Liver (tissue), 9 donors: ENCODE data around the gene SCAF1. TPM values are rescaled to one million over a fixed set of nuclear protein-coding genes. Genes with fewer than 3 reads are reported as not detected.

Experiments used
- DNase-seq: peaks from one replicate; pipeline ENCODE4 v3.0.0-alpha.2; 2017; ENCODE audit warnings: low spot score
- H3K27ac ChIP-seq, 2 donors: one replicate each; pipeline ENCODE4 v1.7.0; 2013; ENCODE audit warnings: inconsistent platforms in 2 of 2, low read length in 2 of 2, control low read depth in 1 of 2, low read depth in 1 of 2, mild to moderate bottlenecking in 1 of 2
- H3K27me3 ChIP-seq, 4 donors: one replicate each; pipeline versions ENCODE4 v1.6.1 to v1.7.0; 2013; ENCODE audit warnings: low read length in 3 of 4, inconsistent platforms in 1 of 4, mild to moderate bottlenecking in 1 of 4, moderate library complexity in 1 of 4; ENCODE audit not compliant: control insufficient read depth in 4 of 4, insufficient read depth in 4 of 4
- H3K36me3 ChIP-seq, 4 donors: one replicate each; pipeline versions ENCODE4 v1.6.1 to v1.7.0; 2013; ENCODE audit warnings: low read length in 3 of 4, mild to moderate bottlenecking in 3 of 4, low read depth in 1 of 4, moderate library complexity in 1 of 4; ENCODE audit not compliant: control insufficient read depth in 4 of 4, insufficient read depth in 3 of 4
- H3K4me1 ChIP-seq, 4 donors: one replicate each; pipeline versions ENCODE4 v1.6.1 to v1.7.0; 2013; ENCODE audit warnings: low read length in 3 of 4, mild to moderate bottlenecking in 3 of 4, moderate library complexity in 1 of 4; ENCODE audit not compliant: control insufficient read depth in 4 of 4, insufficient read depth in 4 of 4
- H3K4me3 ChIP-seq, 3 donors: one replicate each; pipeline versions ENCODE4 v1.6.1 to v1.7.0; 2013; ENCODE audit warnings: low read length in 3 of 3, control low read depth in 1 of 3, low read depth in 1 of 3, mild to moderate bottlenecking in 1 of 3
- H3K9ac ChIP-seq, 2 donors: one replicate each; pipeline ENCODE4 v1.7.0; 2013; ENCODE audit warnings: low read length in 2 of 2, mild to moderate bottlenecking in 2 of 2, moderate library complexity in 2 of 2, control low read depth in 1 of 2, low read depth in 1 of 2
- H3K9me3 ChIP-seq, 4 donors: one replicate each; pipeline versions ENCODE4 v1.6.1 to v1.7.0; 2013; ENCODE audit warnings: low read length in 3 of 4; ENCODE audit not compliant: control insufficient read depth in 4 of 4
- ATF3 ChIP-seq: IDR thresholded peaks from 2 replicates; pipeline ENCODE4 v1.6.1; 2016; ENCODE audit warnings: antibody characterized with exemption
- FOXA1 ChIP-seq: IDR thresholded peaks from 2 replicates; pipeline ENCODE4 v1.6.1; 2016; ENCODE audit warnings: antibody characterized with exemption
- GABPA ChIP-seq, 2 donors: IDR thresholded peaks in 1 of 2; conservative IDR thresholded peaks in 1 of 2; 2 replicates each; pipeline ENCODE4 v1.6.1; 2016; ENCODE audit warnings: antibody characterized with exemption in 2 of 2, mild to moderate bottlenecking in 1 of 2, moderate library complexity in 1 of 2
- HNF4A ChIP-seq, 2 donors: conservative IDR thresholded peaks; 2 replicates each; pipeline ENCODE4 v1.6.1; 2016; ENCODE audit warnings: antibody characterized with exemption in 2 of 2, mild to moderate bottlenecking in 2 of 2
- HNF4G ChIP-seq: IDR thresholded peaks from 2 replicates; pipeline ENCODE4 v1.6.1; 2016; ENCODE audit warnings: antibody characterized with exemption
- JUND ChIP-seq, 2 donors: IDR thresholded peaks; 2 replicates each; pipeline ENCODE4 v1.6.1; 2016; ENCODE audit warnings: antibody characterized with exemption in 2 of 2
- NR2F2 ChIP-seq: IDR thresholded peaks from 2 replicates; pipeline ENCODE4 v1.6.1; 2016; ENCODE audit warnings: antibody characterized with exemption
- RAD21 ChIP-seq, 2 donors: IDR thresholded peaks; 2 replicates each; pipeline ENCODE4 v1.6.1; 2016; ENCODE audit warnings: antibody characterized with exemption in 2 of 2, mild to moderate bottlenecking in 2 of 2
- RXRA ChIP-seq, 2 donors: IDR thresholded peaks; 2 replicates each; pipeline ENCODE4 v1.6.1; 2017 to 2018; ENCODE audit warnings: antibody characterized with exemption in 2 of 2, mild to moderate bottlenecking in 1 of 2
- SP1 ChIP-seq: IDR thresholded peaks from 2 replicates; pipeline ENCODE4 v1.6.1; 2018; ENCODE audit warnings: antibody characterized with exemption, mild to moderate bottlenecking
- TAF1 ChIP-seq: conservative IDR thresholded peaks from 2 replicates; pipeline ENCODE4 v1.6.1; 2016; ENCODE audit warnings: antibody characterized with exemption, mild to moderate bottlenecking
- YY1 ChIP-seq: IDR thresholded peaks from 2 replicates; pipeline ENCODE4 v1.6.1; 2016; ENCODE audit warnings: antibody characterized with exemption, mild to moderate bottlenecking
- WGBS: extraction: QIAGEN DNeasy Blood & Tissue Kit; methylation state at CpG from one replicate; pipeline ENCODE4 v1.1.7; 2013; 5-methylcytosine and 5-hydroxymethylcytosine counted together
- polyA plus RNA-seq, 2 donors: library from polyadenylated mRNA; stranded (reverse) in 1 of 2; unstranded in 1 of 2; fragments of 200-250 nt in 1 of 2; fragments of >200 nt in 1 of 2; fragmentation: Nextera tagmentation in 1 of 2; extraction: Ambion mirVana in 1 of 2; gene quantifications; one replicate each; pipeline versions ENCODE4 v1.2.1 to v1.2.3, GENCODE V29; 2013 to 2015
- total RNA-seq, 2 donors: library from RNA; depleted of rRNA; stranded (reverse); fragments of >200 nt; gene quantifications; one replicate each; pipeline ENCODE4 v1.2.3, GENCODE V29; 2014
- TF ChIP-seq, protein P1 (sequence below): fragments of 150-350 bp; IDR thresholded peaks from 2 replicates; pipeline ENCODE4 v1.5.1; 2017; ENCODE audit warnings: improper control_type of control experiment, low read depth, low read length; ENCODE audit not compliant: missing input control
- TF ChIP-seq, protein P2 (sequence below): IDR thresholded peaks from 2 replicates; pipeline ENCODE4 v1.6.1; 2016; ENCODE audit warnings: antibody characterized with exemption, mild to moderate bottlenecking
- TF ChIP-seq, protein P3 (sequence below): IDR thresholded peaks from 2 replicates; pipeline ENCODE4 v1.6.1; 2016; ENCODE audit warnings: antibody characterized with exemption
- TF ChIP-seq, protein P4 (sequence below): IDR thresholded peaks from 2 replicates; pipeline ENCODE4 v1.6.1; 2016; ENCODE audit warnings: antibody characterized with exemption
- donor health status: healthy.
- donor health status: healthy.
- donor health status: healthy.
- donor health status: healthy.
- donor health status: healthy.

The SCAF1 gene
- total and polyA plus RNA-seq, 4 donors: 4.6 to 17.6 (median 9.9) TPM

DNA sequence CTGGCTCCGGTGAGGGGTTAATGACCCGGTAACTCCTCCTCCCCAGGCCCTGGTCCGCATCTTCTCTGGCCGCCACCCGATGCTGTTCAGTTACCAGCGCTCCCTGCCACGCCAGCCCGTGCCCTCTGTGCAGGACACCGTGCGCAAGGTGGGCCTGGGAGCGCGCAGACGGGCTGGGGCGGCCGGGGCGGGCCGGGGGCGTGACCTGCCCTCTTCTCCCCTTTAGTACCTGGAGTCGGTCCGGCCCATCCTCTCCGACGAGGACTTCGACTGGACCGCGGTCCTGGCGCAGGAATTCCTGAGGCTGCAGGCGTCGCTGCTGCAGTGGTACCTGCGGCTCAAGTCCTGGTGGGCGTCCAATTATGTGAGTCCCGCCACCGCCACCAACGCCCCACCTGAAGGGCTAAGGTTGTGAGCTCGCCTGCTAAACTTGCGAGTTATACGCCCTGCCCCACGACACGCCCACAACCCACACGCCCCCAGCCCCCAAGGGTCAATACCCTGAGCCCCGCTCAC lies 59.3 kb downstream of the SCAF1 start:
- no peaks in the 10 kb centered on the region for H3K4me1 ChIP-seq
- DNase-seq: no peak
- H3K9me3 ChIP-seq: no peaks in the 10 kb centered on the region
- H3K9ac ChIP-seq: no peak overlapping the region
- no peaks in the 10 kb centered on the region for H3K27me3 ChIP-seq
- TF ChIP-seq, protein P1, sequence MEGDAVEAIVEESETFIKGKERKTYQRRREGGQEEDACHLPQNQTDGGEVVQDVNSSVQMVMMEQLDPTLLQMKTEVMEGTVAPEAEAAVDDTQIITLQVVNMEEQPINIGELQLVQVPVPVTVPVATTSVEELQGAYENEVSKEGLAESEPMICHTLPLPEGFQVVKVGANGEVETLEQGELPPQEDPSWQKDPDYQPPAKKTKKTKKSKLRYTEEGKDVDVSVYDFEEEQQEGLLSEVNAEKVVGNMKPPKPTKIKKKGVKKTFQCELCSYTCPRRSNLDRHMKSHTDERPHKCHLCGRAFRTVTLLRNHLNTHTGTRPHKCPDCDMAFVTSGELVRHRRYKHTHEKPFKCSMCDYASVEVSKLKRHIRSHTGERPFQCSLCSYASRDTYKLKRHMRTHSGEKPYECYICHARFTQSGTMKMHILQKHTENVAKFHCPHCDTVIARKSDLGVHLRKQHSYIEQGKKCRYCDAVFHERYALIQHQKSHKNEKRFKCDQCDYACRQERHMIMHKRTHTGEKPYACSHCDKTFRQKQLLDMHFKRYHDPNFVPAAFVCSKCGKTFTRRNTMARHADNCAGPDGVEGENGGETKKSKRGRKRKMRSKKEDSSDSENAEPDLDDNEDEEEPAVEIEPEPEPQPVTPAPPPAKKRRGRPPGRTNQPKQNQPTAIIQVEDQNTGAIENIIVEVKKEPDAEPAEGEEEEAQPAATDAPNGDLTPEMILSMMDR: no peak
- TF ChIP-seq GABPA (IDR thresholded peaks at IDR 0.05 in 1 of 2, conservative IDR thresholded peaks at IDR 0.05 in 1 of 2): no peak
- TF ChIP-seq RXRA (IDR thresholded peaks at IDR 0.05): no peak
- no peak for TF ChIP-seq FOXA1
- TF ChIP-seq, protein P2, sequence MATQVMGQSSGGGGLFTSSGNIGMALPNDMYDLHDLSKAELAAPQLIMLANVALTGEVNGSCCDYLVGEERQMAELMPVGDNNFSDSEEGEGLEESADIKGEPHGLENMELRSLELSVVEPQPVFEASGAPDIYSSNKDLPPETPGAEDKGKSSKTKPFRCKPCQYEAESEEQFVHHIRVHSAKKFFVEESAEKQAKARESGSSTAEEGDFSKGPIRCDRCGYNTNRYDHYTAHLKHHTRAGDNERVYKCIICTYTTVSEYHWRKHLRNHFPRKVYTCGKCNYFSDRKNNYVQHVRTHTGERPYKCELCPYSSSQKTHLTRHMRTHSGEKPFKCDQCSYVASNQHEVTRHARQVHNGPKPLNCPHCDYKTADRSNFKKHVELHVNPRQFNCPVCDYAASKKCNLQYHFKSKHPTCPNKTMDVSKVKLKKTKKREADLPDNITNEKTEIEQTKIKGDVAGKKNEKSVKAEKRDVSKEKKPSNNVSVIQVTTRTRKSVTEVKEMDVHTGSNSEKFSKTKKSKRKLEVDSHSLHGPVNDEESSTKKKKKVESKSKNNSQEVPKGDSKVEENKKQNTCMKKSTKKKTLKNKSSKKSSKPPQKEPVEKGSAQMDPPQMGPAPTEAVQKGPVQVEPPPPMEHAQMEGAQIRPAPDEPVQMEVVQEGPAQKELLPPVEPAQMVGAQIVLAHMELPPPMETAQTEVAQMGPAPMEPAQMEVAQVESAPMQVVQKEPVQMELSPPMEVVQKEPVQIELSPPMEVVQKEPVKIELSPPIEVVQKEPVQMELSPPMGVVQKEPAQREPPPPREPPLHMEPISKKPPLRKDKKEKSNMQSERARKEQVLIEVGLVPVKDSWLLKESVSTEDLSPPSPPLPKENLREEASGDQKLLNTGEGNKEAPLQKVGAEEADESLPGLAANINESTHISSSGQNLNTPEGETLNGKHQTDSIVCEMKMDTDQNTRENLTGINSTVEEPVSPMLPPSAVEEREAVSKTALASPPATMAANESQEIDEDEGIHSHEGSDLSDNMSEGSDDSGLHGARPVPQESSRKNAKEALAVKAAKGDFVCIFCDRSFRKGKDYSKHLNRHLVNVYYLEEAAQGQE: no peak
- no peak for TF ChIP-seq NR2F2
- TF ChIP-seq, protein P3, sequence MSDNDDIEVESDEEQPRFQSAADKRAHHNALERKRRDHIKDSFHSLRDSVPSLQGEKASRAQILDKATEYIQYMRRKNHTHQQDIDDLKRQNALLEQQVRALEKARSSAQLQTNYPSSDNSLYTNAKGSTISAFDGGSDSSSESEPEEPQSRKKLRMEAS: no peak
- TF ChIP-seq JUND (IDR thresholded peaks at IDR 0.05): no peak
- TF ChIP-seq ATF3: no peak
- no peak for TF ChIP-seq HNF4G
- TF ChIP-seq YY1: no peak
- TF ChIP-seq, protein P4, sequence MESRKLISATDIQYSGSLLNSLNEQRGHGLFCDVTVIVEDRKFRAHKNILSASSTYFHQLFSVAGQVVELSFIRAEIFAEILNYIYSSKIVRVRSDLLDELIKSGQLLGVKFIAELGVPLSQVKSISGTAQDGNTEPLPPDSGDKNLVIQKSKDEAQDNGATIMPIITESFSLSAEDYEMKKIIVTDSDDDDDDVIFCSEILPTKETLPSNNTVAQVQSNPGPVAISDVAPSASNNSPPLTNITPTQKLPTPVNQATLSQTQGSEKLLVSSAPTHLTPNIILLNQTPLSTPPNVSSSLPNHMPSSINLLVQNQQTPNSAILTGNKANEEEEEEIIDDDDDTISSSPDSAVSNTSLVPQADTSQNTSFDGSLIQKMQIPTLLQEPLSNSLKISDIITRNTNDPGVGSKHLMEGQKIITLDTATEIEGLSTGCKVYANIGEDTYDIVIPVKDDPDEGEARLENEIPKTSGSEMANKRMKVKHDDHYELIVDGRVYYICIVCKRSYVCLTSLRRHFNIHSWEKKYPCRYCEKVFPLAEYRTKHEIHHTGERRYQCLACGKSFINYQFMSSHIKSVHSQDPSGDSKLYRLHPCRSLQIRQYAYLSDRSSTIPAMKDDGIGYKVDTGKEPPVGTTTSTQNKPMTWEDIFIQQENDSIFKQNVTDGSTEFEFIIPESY: no peak
- TF ChIP-seq HNF4A (conservative IDR thresholded peaks at IDR 0.05): no peak
- no peak for TF ChIP-seq TAF1
- TF ChIP-seq SP1: no peak
- TF ChIP-seq RAD21 (IDR thresholded peaks at IDR 0.05): no peak
- 30% methylated on average over 40 of the region's 40 CpGs for WGBS
- no peak overlapping the region for H3K4me3 ChIP-seq
- H3K36me3 ChIP-seq: no peaks in the 10 kb centered on the region
- no peak overlapping the region for H3K27ac ChIP-seq
